CD4-positive, alpha-beta T cell treated with Interleukin-17A for 4 hours (primary cell): Measurements from ENCODE around the gene OTOP3.
A peak's percentile ranks its signal among the peaks of the same experiment; 100 is the strongest.
"Not testable (repeated sequence)": the region's sequence is repeated elsewhere in the genome, so short reads cannot be mapped to it uniquely, and the experiment has no call there.

Experiments
- DNase-seq: peaks from one replicate; pipeline ENCODE4 v3.0.0-alpha.2; 2020; ENCODE audit warnings: mixed read lengths

Gene OTOP3, protein sequence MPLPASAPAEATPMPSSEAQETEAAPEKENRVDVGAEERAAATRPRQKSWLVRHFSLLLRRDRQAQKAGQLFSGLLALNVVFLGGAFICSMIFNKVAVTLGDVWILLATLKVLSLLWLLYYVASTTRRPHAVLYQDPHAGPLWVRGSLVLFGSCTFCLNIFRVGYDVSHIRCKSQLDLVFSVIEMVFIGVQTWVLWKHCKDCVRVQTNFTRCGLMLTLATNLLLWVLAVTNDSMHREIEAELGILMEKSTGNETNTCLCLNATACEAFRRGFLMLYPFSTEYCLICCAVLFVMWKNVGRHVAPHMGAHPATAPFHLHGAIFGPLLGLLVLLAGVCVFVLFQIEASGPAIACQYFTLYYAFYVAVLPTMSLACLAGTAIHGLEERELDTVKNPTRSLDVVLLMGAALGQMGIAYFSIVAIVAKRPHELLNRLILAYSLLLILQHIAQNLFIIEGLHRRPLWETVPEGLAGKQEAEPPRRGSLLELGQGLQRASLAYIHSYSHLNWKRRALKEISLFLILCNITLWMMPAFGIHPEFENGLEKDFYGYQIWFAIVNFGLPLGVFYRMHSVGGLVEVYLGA

DNA sequence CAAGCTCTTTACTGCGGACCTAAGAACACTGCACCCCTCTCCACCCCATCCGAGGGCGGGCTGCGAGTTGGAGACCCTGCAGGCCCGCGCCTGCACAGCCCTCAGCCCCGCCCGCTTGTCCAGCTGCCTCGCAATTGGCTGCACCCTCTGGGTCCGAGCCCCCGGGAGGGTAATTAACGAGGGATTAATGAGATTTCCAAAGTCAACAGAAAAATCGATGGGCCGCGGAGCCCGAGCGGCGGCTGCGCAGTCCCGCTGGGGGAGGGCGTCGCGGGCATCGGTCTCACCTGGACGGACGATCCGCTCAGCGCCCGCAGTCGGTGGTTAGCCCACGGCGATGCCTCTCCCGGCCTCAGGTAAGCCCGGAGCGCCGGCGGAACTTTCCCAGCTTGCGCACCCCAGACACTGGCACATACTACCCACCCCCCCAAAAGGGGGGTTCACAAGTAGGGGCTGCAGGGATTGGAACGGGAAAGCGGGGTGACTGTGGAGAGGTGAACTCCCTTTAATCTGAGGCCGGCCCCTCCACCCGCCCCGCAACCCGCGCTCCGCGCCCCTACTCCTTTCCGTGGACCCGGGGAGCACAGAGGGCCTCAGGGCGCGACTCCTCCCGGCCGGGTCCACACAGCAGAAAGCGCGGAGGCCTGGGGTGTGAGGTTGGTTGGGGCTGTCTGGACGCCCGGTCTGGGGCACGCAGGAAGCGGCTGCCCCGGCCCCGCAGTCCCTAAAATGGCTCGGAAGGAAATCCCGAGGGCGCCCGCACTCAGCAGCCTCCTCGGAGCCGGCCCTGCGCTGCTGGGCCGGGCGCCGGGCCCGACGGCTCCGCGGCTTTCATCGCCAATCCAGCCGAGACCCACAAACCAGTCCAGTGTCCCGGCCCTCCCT is at the start of gene OTOP3:
TSS of gene OTOP3 (plus strand) at position 314 of the 885 bp plus-strand sequence. CDS start at position 338, 24 bp downstream.
- DNase-seq = no peak

DNA sequence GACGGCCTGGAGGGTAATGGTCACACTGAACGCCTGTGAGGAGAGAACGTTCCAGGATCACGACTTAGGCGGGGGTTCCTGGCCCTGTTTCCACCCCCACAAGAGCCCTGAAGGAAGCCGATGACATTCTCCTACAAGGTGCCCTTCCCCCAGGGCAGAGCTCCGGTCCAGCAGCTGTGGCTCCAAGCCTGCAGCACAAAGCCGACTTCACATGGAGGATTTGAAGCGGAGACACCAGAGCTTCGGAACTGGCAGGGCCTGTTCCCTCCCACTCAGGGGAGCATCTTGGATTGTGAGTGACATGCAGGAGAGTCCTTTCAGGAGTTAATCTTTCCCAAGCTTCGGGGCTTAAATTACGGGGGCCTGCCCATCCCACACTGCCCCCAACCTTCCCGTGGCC is 47.2 kb upstream of the OTOP3 start:
- no peak for DNase-seq

DNA sequence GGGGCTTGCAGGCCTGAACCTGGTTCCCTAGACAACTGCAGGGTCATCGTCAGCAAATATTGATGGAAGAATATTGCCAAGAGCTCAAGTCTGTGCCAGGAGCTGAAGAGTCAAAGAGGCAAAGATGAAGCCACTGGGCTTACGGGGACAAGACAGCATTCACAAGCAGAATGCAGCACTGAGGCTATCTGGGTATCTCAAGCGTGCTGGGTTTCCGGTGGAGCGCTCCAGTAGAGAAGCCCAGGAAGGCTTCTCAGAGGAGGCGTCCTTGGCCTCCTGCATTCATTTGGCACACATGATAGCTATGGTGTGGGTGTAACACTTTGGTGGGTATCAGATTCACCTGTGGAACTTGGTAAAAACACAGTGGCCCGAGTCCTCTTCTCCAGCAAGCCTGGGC is 45.1 kb upstream of the OTOP3 start:
- DNase-seq = no peak

DNA sequence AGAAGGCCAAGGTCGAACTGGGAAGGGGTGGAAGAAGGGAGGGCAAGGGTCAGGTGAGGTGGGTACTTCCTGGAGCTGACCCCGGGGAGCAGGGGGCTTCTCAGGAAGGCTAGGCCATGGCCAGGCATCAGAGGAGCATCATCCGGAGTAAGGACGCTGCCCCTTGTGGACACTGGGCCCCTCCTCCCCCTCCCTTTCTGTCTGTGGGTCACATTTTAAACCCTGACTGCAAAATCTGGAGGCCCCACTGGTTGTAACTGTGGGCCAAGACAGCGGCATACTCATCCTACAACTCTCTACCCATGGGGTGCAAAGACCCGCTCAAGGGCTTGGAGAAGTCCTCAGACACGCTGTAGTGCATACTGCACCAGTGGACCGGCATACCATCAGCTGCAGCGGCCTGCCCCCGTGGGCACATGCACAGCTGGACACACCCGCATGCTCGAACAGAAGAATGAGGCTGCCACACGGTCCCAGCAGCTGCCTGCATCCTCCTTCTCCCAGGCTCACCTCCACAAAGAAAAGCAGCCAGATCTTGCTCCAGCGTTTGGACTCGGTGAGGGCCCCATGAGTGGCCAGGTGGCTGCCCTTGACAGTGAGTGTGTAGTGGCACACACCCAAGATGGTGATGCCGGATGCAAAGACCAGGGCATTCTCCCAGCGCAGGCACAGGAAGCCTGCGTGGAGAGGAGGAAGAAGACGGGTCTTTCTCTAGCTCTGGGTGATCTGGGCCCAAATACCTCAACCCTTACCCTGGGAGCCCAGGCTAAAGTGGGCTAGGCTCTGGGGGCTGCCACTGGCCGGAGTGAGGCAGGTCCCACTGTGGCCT is 43.5 kb upstream of the OTOP3 start:
- DNase-seq = no peak

DNA sequence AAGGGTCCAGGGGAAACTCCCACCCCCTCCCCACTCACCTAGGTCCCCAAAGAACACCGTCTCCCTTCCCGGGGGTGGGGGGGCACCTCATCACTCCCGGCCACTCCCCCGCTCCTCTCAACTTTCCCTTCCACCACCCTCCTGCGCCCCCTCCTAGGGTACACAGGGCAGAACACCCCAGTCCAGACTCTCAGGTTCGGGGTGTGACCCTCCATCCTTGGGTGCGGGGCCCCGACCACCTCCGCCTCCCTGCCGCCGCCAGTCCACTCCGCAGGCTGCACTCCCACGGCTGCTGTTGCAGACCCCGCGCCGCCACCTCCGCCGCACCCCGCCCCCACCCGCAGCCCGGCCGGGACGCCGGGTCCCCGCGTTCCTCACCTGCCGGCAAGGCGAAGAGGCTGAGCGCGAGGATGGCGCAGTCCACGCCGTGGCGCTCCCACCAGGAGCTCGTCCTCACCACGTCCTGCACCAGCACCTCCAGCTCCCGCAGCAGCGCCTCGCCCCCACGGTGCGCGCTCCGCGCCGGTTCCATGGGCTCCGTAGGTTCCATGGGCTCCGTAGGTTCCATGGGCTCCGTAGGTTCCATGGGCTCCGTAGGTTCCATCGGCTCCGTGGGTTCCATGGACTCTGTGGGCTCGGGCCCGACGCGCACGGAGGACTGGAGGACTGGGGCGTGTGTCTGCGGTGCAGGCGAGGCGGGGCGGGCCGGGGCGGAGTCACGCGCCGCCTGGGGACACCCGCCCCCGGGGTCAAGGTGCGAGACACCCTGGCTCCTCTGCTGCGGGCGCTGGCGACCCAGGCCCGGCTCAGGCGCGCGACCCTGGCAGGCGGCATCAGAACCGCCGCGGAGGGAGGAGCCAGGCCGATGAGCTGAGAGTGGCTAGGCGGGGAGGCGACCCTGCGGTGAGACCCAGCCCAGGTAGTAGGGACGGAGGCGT is 42.5 kb upstream of the OTOP3 start, which contains the start of gene FADS6:
TSS of gene FADS6 (minus strand) at position 660 of the 938 bp plus-strand sequence. CDS start at position 622, 38 bp downstream.
- DNase-seq = peak; percentile 26

DNA sequence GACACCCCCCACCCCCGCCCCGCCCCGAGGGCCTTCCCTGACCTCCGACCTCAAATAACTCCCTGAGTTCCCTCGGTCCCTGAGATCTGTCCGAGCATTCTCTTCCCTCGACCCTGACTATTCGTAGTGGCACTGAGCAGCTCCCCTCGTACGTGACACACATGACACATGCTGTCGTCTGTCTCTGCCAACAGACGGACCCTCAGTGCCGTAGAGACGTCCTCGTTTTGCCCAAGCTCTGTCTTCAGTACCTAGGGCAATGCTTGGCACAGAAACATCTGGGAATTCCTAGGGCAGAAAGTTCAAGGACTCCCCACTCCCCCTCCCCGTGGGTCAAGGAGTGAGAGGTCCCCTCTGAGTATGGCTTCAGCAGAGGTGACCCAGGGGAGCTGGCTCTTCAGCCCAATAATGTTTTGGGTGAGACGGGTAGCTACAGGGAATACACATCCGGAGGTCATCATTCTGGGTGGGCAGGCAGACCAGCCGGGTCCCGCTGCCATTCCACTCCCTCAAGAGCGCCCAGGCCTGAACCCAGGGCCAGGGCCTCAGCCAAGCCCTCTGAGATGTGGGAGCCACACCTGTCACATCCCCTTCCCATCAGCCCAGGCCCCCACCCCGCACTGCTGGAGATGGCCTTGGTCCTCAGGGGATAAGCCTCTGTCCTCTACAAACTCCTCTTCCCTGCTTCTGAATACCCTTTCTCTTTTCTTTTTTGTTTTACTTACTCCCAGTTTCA is 41.6 kb upstream of the OTOP3 start:
- no peak for DNase-seq

DNA sequence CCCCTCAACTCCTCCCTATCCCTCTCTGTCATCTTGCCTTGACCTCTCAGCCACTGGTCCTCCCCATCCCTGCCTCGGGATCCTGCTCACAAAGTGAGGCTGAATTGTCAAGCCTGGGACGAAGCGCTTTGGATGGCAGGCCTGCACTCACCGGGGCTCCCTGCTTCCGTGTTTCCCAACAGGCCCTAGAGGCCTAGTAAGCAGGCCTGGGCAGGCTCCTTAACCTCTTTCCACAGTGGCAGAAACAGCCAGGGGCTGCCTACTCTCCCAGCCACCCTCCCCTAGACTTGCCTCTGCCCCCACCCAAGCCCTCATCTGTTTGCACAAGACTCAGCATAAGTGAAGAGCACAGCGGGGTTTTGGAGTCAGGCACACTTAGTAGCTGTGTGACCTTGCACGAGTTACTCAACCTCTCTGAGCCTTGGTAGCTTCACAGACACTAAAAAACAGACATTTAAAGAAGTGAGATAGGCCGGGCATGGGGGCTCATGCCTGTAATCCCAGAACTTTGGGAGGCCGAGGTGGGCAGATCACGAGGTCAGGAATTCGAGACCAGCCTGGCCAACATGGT is 37.2 kb upstream of the OTOP3 start:
- no peak for DNase-seq

DNA sequence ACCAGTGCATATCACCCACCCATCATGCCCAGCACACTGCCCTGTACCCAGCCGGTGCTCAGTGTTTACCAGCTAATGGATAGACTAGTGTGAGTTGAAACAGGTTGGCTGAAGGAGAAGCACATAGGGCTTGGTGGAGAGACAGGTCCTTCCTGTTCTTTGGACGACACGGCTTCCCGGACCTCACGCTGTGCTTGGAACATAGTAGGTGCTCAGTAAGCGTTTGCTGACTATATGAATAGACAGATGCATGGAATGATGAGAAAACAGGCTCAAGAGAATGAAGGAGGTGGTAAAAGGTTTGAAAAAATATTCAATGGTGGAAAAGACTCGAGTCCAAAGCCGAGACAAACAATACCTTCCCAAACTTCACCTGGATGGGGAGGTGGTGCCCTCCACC is 35.5 kb upstream of the OTOP3 start:
- no peak for DNase-seq

DNA sequence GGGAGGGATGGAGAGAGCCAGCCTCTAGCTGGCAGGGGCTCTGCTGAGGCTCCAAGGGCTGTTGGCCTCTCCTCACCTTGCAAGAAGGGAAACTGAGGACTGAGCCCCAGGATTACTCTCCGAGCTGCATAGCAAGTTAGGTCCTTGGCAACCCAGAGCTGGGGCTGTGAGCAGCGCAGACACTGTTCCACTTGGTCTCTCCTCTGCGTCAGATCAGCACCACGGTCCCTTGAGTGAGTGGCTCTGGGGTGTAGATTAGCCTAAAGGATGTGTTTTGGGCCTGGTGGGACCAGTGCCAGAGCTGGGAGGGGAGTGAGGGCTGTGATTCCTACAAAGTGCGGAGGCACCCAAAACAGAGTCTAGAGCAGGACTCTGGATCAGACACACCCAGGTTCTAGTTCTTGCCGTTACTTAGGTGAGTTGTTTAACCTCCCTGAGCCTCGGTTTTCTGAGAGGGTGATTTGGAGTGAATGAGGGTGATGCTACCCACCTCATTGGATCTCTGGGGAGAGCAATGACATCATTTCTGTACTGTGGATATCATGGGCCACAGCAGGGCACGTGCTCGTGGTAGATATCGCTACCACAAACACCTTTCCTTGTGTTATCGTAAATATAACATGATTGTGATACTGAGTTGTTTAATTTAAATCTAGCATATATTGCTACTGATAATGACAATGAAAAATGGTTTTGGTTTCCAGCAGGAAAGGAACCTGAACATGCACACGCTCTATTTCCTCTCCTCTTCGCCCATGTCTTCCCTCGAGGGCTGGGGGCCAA is 34.2 kb upstream of the OTOP3 start:
- DNase-seq = no peak

DNA sequence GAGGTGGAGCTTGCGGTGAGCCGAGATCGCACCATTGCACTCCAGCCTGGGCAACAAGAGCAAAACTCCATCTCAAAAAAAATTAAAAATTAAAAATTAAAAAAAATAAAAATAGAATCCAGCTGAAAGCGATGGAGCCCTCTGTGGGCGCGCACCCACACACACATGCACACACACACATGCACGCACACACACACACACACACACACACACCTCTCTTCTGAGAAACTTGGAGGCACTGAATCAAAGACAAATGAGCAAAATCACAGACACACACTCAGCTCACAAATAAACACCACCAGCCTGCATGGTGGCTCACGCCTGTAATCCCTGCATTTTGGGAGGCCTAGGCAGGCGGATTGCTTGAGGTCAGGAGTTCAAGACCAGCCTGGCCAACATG is 32.7 kb upstream of the OTOP3 start:
- DNase-seq = no peak

DNA sequence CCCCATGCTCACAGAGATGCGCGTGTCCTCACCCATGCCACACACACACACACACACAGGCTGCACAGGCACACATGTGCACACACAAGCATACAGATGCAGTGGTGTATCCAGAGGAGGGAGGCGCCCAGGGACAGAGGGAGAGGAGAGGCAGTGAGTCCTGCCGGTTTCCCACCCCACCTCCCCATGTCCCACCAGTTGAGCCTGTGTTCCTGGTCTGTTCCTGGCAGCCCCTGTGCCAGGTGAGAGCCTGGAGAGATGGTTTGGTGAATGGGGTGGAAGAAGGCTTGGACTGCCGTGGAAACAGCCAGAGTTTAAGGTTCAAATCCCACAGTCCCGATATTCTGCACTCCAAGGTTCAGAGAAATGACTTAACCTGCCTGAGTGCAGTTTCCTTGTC is 32.0 kb upstream of the OTOP3 start:
- DNase-seq = no peak

DNA sequence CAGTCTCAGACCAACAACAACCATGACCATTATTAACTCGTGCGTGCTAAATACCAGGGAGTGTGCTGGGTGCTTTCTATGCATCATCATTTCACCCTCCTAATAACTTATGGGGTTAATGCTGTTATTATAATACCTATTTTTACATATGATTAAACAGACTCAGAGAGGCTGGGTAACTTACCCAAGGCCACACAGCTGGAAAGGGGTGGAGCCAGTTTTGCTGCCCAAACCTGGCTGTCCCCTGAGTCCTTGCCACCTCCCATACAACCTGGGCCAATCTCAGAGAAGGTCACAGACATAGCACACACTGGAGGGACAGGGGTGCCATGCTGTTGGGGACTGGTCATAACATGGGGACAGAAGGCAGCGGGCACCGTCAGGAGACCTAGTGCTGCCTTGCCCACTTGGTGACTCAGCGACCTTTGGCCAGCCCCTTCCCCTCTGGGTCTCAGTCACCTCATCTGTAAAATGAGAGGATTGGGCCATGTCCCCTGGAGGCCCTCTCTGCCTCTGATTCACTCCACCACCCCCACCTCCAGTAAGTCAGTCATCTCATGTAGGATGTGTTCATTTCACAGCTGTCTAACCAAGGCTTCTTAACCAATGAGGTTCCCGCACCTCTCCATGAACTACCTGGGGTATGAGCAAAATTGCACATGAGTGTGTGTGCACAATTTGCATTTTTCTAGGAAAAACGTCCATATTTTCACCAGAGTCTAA is 30.9 kb upstream of the OTOP3 start:
- no peak for DNase-seq

DNA sequence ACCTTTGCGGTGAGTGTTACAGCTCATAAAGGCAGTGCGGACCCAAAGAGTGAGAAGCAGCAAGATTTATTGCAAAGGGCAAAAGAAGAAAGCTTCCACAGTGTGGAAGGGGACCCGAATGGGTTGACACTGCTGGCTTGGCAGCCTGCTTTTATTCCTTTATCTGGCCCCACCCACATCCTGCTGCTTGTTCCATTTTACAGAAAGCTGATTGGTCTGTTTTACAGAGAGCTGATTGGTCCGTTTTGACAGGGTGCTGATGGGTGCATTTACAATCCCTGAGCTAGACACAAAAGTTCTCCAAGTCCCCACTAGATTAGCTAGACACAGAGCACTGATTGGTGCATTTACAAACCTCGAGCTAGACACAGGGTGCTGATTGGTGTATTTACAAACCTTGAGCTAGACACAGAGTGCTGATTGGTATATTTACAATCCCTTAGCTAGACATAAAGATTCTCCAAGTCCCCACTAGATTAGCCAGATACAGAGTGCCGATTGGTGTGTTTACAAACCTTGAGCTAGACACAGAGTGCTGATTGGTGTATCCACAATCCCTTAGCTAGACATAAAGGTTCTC is 29.4 kb upstream of the OTOP3 start:
- not testable (repeated sequence) for DNase-seq

DNA sequence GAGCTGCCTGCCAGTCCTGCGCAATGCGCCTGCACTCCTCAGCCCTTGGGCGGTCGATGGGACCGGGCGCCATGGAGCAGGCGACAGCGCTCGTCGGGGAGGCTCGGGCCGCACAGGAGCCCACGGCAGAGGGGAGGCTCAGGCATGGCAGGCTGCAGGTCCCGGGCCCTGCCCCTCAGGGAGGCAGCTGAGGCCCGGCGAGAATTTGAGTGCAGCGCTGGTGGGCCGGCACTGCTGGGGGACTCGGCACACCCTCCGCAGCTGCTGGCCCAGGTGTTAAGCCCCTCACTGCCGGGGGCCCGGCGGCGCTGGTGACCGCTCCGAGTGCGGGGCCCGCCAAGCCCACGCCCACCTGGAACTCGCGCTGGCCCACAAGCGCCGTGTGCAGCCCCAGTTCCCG is 28.7 kb upstream of the OTOP3 start:
- no peak for DNase-seq

DNA sequence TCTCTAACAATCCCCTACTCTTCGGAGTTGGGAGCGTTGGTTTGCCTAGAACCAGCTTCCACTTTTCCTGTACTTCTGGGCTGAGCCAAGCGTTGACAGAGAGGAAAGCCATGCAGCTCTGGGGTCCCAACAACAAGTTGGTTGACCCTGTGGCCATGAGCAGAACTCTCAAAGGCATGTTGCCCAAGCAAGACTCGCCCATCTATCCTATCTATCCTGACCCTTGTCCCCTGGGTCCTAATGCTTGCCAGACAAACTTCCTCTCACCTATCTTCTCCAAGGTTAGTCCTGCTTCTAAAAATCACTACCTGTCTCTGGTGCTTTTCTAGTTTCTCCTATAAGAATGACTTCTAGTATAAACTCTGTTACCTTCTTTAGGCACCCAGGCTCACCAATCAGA is 26.6 kb upstream of the OTOP3 start:
- not testable (repeated sequence) for DNase-seq

DNA sequence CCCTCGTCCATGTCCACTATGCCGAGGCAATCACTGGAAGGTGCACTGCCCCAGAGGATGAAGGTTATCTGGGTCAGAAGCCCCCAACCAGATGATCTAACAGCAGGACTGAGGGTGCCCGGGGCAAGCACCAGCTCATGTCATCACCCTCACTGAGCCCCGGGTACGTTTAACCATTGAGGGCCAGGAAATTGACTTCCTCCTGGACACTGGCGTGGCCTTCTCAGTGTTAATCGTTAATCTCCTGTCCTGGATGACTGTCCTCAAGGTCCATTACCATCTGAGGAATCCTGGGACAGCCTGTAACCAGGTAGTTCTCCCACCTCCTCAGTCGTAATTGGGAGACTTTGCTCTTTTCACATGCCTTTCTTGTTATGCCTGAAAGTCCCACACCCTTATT is 24.3 kb upstream of the OTOP3 start:
- not testable (repeated sequence) for DNase-seq

DNA sequence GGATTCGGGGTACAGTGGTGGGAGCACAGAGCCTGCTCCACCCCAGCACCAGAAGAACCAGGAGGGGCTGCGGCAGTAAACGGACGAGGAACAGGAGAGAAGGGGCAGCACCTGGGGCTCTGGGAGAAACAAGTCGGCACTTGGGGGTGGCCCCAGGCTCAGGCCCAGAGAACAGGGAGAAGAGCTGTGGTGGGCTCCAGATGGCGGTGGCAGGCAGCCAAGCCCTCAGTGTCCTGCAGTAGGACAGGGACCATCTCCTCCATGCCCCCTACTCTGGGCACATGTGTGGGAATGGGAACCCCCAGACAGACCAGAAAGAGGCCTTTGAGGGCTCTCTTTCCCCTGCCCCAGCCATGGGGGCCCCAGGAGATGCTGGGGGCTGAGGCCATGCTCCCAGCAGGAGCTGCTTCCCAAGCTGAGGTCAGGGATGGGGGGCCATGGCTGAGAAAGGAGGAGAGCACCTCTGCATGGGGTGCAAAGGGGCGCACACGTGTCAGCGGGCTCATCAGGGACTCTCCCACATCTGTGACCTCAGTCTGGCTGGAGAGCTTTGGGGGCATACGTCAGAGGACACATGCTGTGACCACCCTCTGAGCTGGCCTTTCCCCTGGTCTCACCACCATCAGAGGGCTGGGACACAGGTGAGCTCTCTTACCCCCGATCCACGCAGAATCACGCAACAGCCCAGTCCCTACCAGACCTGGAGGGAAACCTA is 19.4 kb upstream of the OTOP3 start:
- DNase-seq = no peak

DNA sequence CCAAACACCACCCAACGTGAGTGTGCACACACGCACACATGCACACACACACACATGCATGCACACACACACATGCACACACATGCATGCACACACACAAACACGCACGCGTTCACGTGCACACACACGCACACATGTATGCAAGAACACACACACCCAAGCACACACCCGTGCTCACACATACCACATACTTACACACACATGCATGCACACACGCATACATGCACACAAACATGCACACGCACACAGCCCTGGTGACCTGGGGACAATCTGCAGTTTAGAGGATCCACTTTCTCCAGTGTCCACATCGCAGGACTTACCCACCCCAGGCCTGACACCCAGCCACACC is 18.9 kb upstream of the OTOP3 start:
- no peak for DNase-seq
